ENCODE data around the gene VSIG2. TPM values are rescaled to one million over a fixed set of nuclear protein-coding genes. Genes with fewer than 3 reads are reported as not detected.

Gene VSIG2
- total and polyA plus RNA-seq, 2 experiments from 2014 or later = not detected

GRCh38 chr11:124743050-124743449 lies 9.0 kb downstream of the VSIG2 start:
- Mint-ChIP-seq H3K4me3 (no peak overlapping the region), H3K27ac (no peak overlapping the region), H3K27me3 (ENCODE audit: insufficient read depth, low read depth, poor library complexity) (peaks cover 99% of the 10 kb centered on the region), H3K4me1 (peaks cover 29% of the 10 kb centered on the region), H3K9me3 (no peaks in the 10 kb centered on the region), H3K36me3 (ENCODE audit: low read depth) (no peaks in the 10 kb centered on the region; the same call in 1 of the 3 replicates)
- TF ChIP-seq EZH2 (IDR thresholded peaks at IDR 0.05; ENCODE audit: low read depth, unreplicated experiment) = peak; percentile 73
- no peak for TF ChIP-seq CTCF (conservative IDR thresholded peaks at IDR 0.05; ENCODE audit: low read depth in 2 of 2)
- no peak for TF ChIP-seq JUNB (IDR thresholded peaks at IDR 0.05; ENCODE audit: unreplicated experiment)
- no peak for TF ChIP-seq POLR2AphosphoS5 (IDR thresholded peaks at IDR 0.05; ENCODE audit: low read depth)
- no peak for TF ChIP-seq EZH2phosphoT487 (IDR thresholded peaks at IDR 0.05; ENCODE audit: unreplicated experiment)
- DNase-seq (ENCODE audit: low spot score) = no peak
- Histone ChIP-seq H2AFZ (no peak overlapping the region), H3K27me3 (ENCODE audit: insufficient read depth) (peaks cover 98% of the 10 kb centered on the region), H3F3A (replicated peaks; ENCODE audit: low read depth) (no peaks in the 10 kb centered on the region; the same call in 1 of the 2 replicates), H3K27ac (ENCODE audit: low read depth) (no peak overlapping the region), H3K4me3 (no peak overlapping the region), H3K4me1 (ENCODE audit: insufficient read depth) (peaks cover 47% of the 10 kb centered on the region), H3K4me2 (no peak overlapping the region), H3K36me3 (ENCODE audit: insufficient read depth) (no peaks in the 10 kb centered on the region), H3K9me2 (ENCODE audit: insufficient read depth) (no peaks in the 10 kb centered on the region), H4K20me1 (replicated peaks; ENCODE audit: insufficient read depth) (peaks cover 29% of the 10 kb centered on the region), H3K79me2 (replicated peaks; ENCODE audit: insufficient read depth) (no peaks in the 10 kb centered on the region)
- no peak for ATAC-seq

GRCh38 chr11:124742555-124742954 lies 9.5 kb downstream of the VSIG2 start:
- no peaks in the 10 kb centered on the region; the same call in 1 of the 3 replicates for H3K36me3 Mint-ChIP-seq (ENCODE audit: low read depth)
- no peak for ATAC-seq
- no peaks in the 10 kb centered on the region for H3K9me2 ChIP-seq (ENCODE audit: insufficient read depth)
- no peak for DNase-seq (ENCODE audit: low spot score)
- H3K4me1 Mint-ChIP-seq = peaks cover 24% of the 10 kb centered on the region
- no peak overlapping the region for H3K4me2 ChIP-seq
- H3K27me3 ChIP-seq (ENCODE audit: insufficient read depth) = peaks cover 98% of the 10 kb centered on the region
- no peak overlapping the region for H2AFZ ChIP-seq
- no peaks in the 10 kb centered on the region for H3K36me3 ChIP-seq (ENCODE audit: insufficient read depth)
- no peak overlapping the region for H3K4me3 ChIP-seq
- no peak overlapping the region for H3K27ac Mint-ChIP-seq
- no peaks in the 10 kb centered on the region for H3K9me3 Mint-ChIP-seq
- H3K79me2 ChIP-seq (replicated peaks; ENCODE audit: insufficient read depth) = no peaks in the 10 kb centered on the region
- no peaks in the 10 kb centered on the region; the same call in 1 of the 2 replicates for H3F3A ChIP-seq (replicated peaks; ENCODE audit: low read depth)
- peaks cover 99% of the 10 kb centered on the region for H3K27me3 Mint-ChIP-seq (ENCODE audit: insufficient read depth, low read depth, poor library complexity)
- TF ChIP-seq EZH2phosphoT487 (IDR thresholded peaks at IDR 0.05; ENCODE audit: unreplicated experiment) (no peak), NANOG (IDR thresholded peaks at IDR 0.05; ENCODE audit: borderline replicate concordance) (no peak), ETS1 (IDR thresholded peaks at IDR 0.05) (no peak), ZNF331 (CRISPR knock-in tag; IDR thresholded peaks at IDR 0.05; ENCODE audit: low read depth) (no peak), CREB1 (CRISPR knock-in tag; IDR thresholded peaks at IDR 0.05; ENCODE audit: low read depth) (no peak), EZH2 (IDR thresholded peaks at IDR 0.05; ENCODE audit: low read depth, unreplicated experiment) (no peak)
- H3K4me3 Mint-ChIP-seq = no peak overlapping the region
- no peak overlapping the region for H3K27ac ChIP-seq (ENCODE audit: low read depth)
- peaks cover 43% of the 10 kb centered on the region for H3K4me1 ChIP-seq (ENCODE audit: insufficient read depth)
- peaks cover 24% of the 10 kb centered on the region for H4K20me1 ChIP-seq (replicated peaks; ENCODE audit: insufficient read depth)

Measured in GM23338 (cell line).